ENCODE data around the gene SUPT3H. TPM values are rescaled to one million over a fixed set of nuclear protein-coding genes. Genes with fewer than 3 reads are reported as not detected.

Gene SUPT3H
- total and polyA plus RNA-seq, 4 donors, result 0.85 to 4.8 (median 2.4) TPM

DNA sequence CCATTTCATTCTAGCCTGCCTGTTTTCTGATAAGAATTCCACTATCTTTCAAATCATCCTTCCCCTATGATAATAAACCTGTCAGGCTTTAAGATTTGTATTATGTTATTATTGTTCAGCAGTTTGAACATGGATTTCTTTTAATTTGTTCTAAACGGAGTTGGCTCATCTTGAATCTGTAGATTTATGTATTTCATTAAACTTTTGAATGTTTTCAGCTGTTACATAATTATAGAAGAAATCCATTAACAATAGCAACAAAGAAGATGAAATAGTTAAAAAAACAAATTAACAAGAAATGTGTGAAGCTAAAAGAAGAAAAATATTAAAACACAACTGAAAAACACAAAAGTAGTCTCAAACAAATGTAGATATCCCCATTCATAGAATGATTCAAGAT, 273.3 kb downstream of the SUPT3H start (continued):
- TF ChIP-seq, protein P1, sequence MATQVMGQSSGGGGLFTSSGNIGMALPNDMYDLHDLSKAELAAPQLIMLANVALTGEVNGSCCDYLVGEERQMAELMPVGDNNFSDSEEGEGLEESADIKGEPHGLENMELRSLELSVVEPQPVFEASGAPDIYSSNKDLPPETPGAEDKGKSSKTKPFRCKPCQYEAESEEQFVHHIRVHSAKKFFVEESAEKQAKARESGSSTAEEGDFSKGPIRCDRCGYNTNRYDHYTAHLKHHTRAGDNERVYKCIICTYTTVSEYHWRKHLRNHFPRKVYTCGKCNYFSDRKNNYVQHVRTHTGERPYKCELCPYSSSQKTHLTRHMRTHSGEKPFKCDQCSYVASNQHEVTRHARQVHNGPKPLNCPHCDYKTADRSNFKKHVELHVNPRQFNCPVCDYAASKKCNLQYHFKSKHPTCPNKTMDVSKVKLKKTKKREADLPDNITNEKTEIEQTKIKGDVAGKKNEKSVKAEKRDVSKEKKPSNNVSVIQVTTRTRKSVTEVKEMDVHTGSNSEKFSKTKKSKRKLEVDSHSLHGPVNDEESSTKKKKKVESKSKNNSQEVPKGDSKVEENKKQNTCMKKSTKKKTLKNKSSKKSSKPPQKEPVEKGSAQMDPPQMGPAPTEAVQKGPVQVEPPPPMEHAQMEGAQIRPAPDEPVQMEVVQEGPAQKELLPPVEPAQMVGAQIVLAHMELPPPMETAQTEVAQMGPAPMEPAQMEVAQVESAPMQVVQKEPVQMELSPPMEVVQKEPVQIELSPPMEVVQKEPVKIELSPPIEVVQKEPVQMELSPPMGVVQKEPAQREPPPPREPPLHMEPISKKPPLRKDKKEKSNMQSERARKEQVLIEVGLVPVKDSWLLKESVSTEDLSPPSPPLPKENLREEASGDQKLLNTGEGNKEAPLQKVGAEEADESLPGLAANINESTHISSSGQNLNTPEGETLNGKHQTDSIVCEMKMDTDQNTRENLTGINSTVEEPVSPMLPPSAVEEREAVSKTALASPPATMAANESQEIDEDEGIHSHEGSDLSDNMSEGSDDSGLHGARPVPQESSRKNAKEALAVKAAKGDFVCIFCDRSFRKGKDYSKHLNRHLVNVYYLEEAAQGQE (IDR thresholded peaks at IDR 0.05), result no peak
- no peak for TF ChIP-seq GABPA (IDR thresholded peaks at IDR 0.05 in 1 of 2, conservative IDR thresholded peaks at IDR 0.05 in 1 of 2)
- TF ChIP-seq NR2F2 (IDR thresholded peaks at IDR 0.05), result no peak
- no peak for TF ChIP-seq JUND (IDR thresholded peaks at IDR 0.05)
- TF ChIP-seq, protein P2, sequence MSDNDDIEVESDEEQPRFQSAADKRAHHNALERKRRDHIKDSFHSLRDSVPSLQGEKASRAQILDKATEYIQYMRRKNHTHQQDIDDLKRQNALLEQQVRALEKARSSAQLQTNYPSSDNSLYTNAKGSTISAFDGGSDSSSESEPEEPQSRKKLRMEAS (IDR thresholded peaks at IDR 0.05), result no peak
- TF ChIP-seq HNF4G (IDR thresholded peaks at IDR 0.05), result no peak
- no peak for TF ChIP-seq RXRA (IDR thresholded peaks at IDR 0.05)

DNA sequence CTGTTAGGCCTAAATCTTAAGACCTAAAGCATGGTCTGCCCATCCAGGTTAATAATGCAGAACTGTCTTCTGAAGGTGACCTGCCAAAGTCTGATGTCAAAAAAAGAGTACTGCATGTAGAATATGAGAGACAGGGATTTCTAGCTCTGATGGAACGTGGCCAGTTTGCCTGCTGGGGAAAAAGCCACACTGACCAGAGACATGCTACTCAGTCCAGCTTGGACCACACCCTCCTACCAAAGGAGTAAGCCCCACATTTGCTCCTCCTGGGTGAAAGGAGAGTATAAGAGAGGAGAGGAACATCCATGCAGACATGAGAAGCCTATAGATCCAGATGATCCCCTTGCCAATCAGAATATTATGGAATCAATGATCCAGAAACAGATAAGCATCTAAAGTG, 279.5 kb downstream of the SUPT3H start:
- WGBS, result 89% methylated on average over 1 of the region's 1 CpG
- no peaks in the 10 kb centered on the region for H3K36me3 ChIP-seq (ENCODE audit: control insufficient read depth in 4 of 4, insufficient read depth in 3 of 4, low read depth in 1 of 4, low read length in 3 of 4)
- no peak overlapping the region for H3K9ac ChIP-seq (ENCODE audit: low read depth in 1 of 2, low read length in 2 of 2)

More for the DNA sequence above, 279.5 kb downstream of the SUPT3H start:
- no peak for DNase-seq (ENCODE audit: low spot score)
- H3K9me3 ChIP-seq (ENCODE audit: control insufficient read depth in 4 of 4, low read length in 3 of 4), result no peaks in the 10 kb centered on the region
- H3K4me1 ChIP-seq (ENCODE audit: control insufficient read depth in 4 of 4, insufficient read depth in 4 of 4, low read length in 3 of 4), result no peaks in the 10 kb centered on the region
- no peak overlapping the region for H3K27ac ChIP-seq (ENCODE audit: low read depth in 1 of 2, low read length in 2 of 2)
- TF ChIP-seq HNF4G (IDR thresholded peaks at IDR 0.05) (no peak), TAF1 (conservative IDR thresholded peaks at IDR 0.05) (no peak), RXRA (IDR thresholded peaks at IDR 0.05) (no peak), NR2F2 (IDR thresholded peaks at IDR 0.05) (no peak), JUND (IDR thresholded peaks at IDR 0.05) (no peak), GABPA (IDR thresholded peaks at IDR 0.05 in 1 of 2, conservative IDR thresholded peaks at IDR 0.05 in 1 of 2) (no peak), YY1 (IDR thresholded peaks at IDR 0.05) (no peak)
- TF ChIP-seq, protein P3, sequence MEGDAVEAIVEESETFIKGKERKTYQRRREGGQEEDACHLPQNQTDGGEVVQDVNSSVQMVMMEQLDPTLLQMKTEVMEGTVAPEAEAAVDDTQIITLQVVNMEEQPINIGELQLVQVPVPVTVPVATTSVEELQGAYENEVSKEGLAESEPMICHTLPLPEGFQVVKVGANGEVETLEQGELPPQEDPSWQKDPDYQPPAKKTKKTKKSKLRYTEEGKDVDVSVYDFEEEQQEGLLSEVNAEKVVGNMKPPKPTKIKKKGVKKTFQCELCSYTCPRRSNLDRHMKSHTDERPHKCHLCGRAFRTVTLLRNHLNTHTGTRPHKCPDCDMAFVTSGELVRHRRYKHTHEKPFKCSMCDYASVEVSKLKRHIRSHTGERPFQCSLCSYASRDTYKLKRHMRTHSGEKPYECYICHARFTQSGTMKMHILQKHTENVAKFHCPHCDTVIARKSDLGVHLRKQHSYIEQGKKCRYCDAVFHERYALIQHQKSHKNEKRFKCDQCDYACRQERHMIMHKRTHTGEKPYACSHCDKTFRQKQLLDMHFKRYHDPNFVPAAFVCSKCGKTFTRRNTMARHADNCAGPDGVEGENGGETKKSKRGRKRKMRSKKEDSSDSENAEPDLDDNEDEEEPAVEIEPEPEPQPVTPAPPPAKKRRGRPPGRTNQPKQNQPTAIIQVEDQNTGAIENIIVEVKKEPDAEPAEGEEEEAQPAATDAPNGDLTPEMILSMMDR (IDR thresholded peaks at IDR 0.05; ENCODE audit: low read depth, low read length, missing input control), result no peak
- TF ChIP-seq, protein P4, sequence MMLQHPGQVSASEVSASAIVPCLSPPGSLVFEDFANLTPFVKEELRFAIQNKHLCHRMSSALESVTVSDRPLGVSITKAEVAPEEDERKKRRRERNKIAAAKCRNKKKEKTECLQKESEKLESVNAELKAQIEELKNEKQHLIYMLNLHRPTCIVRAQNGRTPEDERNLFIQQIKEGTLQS (IDR thresholded peaks at IDR 0.05), result no peak
- TF ChIP-seq, protein P5, sequence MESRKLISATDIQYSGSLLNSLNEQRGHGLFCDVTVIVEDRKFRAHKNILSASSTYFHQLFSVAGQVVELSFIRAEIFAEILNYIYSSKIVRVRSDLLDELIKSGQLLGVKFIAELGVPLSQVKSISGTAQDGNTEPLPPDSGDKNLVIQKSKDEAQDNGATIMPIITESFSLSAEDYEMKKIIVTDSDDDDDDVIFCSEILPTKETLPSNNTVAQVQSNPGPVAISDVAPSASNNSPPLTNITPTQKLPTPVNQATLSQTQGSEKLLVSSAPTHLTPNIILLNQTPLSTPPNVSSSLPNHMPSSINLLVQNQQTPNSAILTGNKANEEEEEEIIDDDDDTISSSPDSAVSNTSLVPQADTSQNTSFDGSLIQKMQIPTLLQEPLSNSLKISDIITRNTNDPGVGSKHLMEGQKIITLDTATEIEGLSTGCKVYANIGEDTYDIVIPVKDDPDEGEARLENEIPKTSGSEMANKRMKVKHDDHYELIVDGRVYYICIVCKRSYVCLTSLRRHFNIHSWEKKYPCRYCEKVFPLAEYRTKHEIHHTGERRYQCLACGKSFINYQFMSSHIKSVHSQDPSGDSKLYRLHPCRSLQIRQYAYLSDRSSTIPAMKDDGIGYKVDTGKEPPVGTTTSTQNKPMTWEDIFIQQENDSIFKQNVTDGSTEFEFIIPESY (IDR thresholded peaks at IDR 0.05), result no peak
- TF ChIP-seq, protein P1 (IDR thresholded peaks at IDR 0.05), result no peak
- no peaks in the 10 kb centered on the region for H3K27me3 ChIP-seq (ENCODE audit: control insufficient read depth in 4 of 4, insufficient read depth in 4 of 4, low read length in 3 of 4)
- H3K4me3 ChIP-seq (ENCODE audit: low read depth in 1 of 3, low read length in 3 of 3), result no peak overlapping the region
